ENCODE results near the gene YKT6.
"Not testable (repeated sequence)": the region's sequence is repeated elsewhere in the genome, so short reads cannot be mapped to it uniquely, and the experiment has no call there.

YKT6 gene

GRCh38 chr7:44171901-44172300 lies 28.9 kb upstream of the YKT6 start:
- DNase-seq = not testable (repeated sequence)

GRCh38 chr7:44172352-44172751 lies 28.4 kb upstream of the YKT6 start:
- DNase-seq = no peak

- no peak for DNase-seq
These were observed 27.9 kb upstream of the YKT6 start for GRCh38 chr7:44172803-44173424.

- DNase-seq = no peak
These were observed 26.7 kb upstream of the YKT6 start for GRCh38 chr7:44173911-44174693.

GRCh38 chr7:44174694-44174948 lies 26.2 kb upstream of the YKT6 start:
- DNase-seq = not testable (repeated sequence)

GRCh38 chr7:44175730-44176129 lies 25.0 kb upstream of the YKT6 start:
- DNase-seq = no peak

GRCh38 chr7:44176486-44176885 lies 24.3 kb upstream of the YKT6 start:
- no peak for DNase-seq

- peak in 17 of 56 donors; percentile 8 to 70 (median 40) for DNase-seq
These were observed 23.1 kb upstream of the YKT6 start for GRCh38 chr7:44177570-44178131.

- DNase-seq = no peak
These were observed 20.1 kb upstream of the YKT6 start for GRCh38 chr7:44180631-44181030.

GRCh38 chr7:44182827-44183226 lies 18.0 kb upstream of the YKT6 start:
- DNase-seq = no peak

GRCh38 chr7:44183386-44183785 lies 17.4 kb upstream of the YKT6 start:
- DNase-seq = peak in 2 of 56 donors; percentile 5

- no peak for DNase-seq
These were observed 16.4 kb upstream of the YKT6 start for GRCh38 chr7:44184206-44184872.

GRCh38 chr7:44184873-44185446 lies 15.8 kb upstream of the YKT6 start:
- DNase-seq = no peak

- DNase-seq = no peak
These were observed 15.0 kb upstream of the YKT6 start for GRCh38 chr7:44185729-44186128.

- DNase-seq = no peak
These were observed 14.0 kb upstream of the YKT6 start for GRCh38 chr7:44186736-44187135.

- DNase-seq = peak in 16 of 56 donors; percentile 6 to 51 (median 28)
These were observed 13.0 kb upstream of the YKT6 start for GRCh38 chr7:44187636-44188416.

- DNase-seq = no peak
These were observed 12.1 kb upstream of the YKT6 start for GRCh38 chr7:44188480-44189225.

GRCh38 chr7:44189286-44189992 lies 11.3 kb upstream of the YKT6 start, which contains the start of gene GCK:
GCK (minus strand) TSS chr7:44189439; CDS start chr7:44188953, 486 bp downstream.
- DNase-seq = no peak

- no peak for DNase-seq
These were observed 10.5 kb upstream of the YKT6 start for GRCh38 chr7:44189993-44190872.
